ENCODE results near the gene RIPK3. TPM values are rescaled to one million over a fixed set of nuclear protein-coding genes. Genes with fewer than 3 reads are reported as not detected.

RIPK3 gene
- total RNA-seq, 1 experiment from 2014 or later: 0.35 TPM

DNA sequence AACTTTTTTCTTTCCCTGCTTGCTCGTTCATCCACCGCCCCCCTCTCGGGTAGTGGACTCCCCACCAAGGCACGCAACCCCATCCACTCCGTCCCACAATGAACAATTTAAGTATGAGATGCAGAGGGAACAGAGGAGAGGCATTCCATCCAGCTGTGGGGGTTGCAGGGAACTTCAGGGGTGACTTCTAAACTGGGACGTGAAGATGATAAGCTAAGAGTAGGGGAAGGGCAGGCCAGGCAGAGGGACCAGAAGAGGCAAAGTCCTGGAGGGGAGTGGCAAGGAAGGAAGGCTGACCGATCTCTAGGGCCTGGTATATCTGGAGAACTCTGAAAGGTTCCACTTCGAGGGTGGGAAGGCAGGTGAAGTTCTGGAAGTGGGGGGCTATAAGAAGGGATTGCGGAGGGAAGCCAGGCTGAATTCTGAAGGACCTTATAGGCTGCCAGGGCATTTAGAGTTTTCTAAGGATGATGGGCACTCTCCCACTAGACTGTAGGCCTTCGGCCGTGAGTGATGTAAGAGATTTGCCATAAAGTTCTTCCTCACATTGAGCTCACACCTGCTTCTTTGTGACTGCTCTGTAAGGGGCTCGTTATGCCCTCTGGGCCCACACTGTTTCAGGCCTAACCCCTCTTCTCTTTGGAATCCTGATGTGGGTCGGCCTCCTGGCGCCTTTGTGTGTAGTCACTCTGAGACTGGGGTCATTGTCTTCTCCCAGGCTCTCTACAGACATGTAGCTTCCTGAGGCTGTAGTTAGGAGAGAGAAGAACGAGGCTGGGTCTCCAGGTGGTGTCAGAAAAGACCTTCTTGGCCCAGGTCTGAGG lies 40.3 kb upstream of the RIPK3 start:
- no peak overlapping the region for H2BK20ac ChIP-seq (ENCODE audit: low read depth, low read length, poor library complexity, severe bottlenecking)
- no peak overlapping the region for H3K4ac ChIP-seq (ENCODE audit: low read depth, low read length)
- peak overlapping the region; percentile 2; the same call in 1 of the 2 replicates for H3K14ac ChIP-seq (ENCODE audit: insufficient read depth, low read length)
- no peaks in the 10 kb centered on the region for H3K79me2 ChIP-seq (ENCODE audit: insufficient read depth, low read length)
- no peaks in the 10 kb centered on the region for H3K9me3 ChIP-seq (ENCODE audit: control insufficient read depth, low read depth, low read length)
- no peak for DNase-seq
- WGBS (ENCODE audit: extremely low coverage, insufficient read length, low lambda C conversion rate): no CpG with 5 or more reads among the region's 15 CpGs
- Mint-ChIP-seq H3K36me3 (ENCODE audit: insufficient read depth in 1 of 3, low read depth in 3 of 3) (peaks cover 0 to 3% (median 1%) of the 10 kb centered on the region in 3 experiments; a peak in 5 of 7 replicates), H3K9me3 (no peaks in the 10 kb centered on the region), H3K27ac (peak overlapping the region in 2 of 3 experiments; percentile 43 to 50; a peak in 3 of 7 replicates), H3K4me1 (peaks cover 37 to 46% of the 10 kb centered on the region in 2 experiments), H3K27me3 (ENCODE audit: low read depth) (no peaks in the 10 kb centered on the region; the same call in none of the 2 replicates), H3K4me3 (no peak overlapping the region)
- H2BK12ac ChIP-seq (ENCODE audit: insufficient read length, low read depth, low read length): no peak overlapping the region
- no peaks in the 10 kb centered on the region for H3K27me3 ChIP-seq (ENCODE audit: insufficient read depth, low read length)
- H2BK5ac ChIP-seq (ENCODE audit: insufficient read length, low read length): no peak overlapping the region
- no peak overlapping the region for H3K56ac ChIP-seq (ENCODE audit: insufficient read length, low read depth, low read length)
- no peak overlapping the region for H3K23ac ChIP-seq (ENCODE audit: insufficient read length, low read depth, low read length)
- H3K4me2 ChIP-seq (ENCODE audit: insufficient read depth, insufficient read length, low read length): no peak overlapping the region
- no peak overlapping the region for H4K91ac ChIP-seq (ENCODE audit: insufficient read length, low read depth, low read length)
- H4K20me1 ChIP-seq (ENCODE audit: control insufficient read depth, insufficient read depth, insufficient read length): no peaks in the 10 kb centered on the region
- TF ChIP-seq, protein P1, sequence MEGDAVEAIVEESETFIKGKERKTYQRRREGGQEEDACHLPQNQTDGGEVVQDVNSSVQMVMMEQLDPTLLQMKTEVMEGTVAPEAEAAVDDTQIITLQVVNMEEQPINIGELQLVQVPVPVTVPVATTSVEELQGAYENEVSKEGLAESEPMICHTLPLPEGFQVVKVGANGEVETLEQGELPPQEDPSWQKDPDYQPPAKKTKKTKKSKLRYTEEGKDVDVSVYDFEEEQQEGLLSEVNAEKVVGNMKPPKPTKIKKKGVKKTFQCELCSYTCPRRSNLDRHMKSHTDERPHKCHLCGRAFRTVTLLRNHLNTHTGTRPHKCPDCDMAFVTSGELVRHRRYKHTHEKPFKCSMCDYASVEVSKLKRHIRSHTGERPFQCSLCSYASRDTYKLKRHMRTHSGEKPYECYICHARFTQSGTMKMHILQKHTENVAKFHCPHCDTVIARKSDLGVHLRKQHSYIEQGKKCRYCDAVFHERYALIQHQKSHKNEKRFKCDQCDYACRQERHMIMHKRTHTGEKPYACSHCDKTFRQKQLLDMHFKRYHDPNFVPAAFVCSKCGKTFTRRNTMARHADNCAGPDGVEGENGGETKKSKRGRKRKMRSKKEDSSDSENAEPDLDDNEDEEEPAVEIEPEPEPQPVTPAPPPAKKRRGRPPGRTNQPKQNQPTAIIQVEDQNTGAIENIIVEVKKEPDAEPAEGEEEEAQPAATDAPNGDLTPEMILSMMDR (conservative IDR thresholded peaks at IDR 0.05): no peak
- no peaks in the 10 kb centered on the region for H3K23me2 ChIP-seq (ENCODE audit: insufficient read length, low read depth, low read length, poor library complexity, severe bottlenecking)
- H2AFZ ChIP-seq (ENCODE audit: low read length): no peak overlapping the region
- H3K18ac ChIP-seq (ENCODE audit: insufficient read length, low read depth, low read length): no peak overlapping the region
- no peaks in the 10 kb centered on the region for H3K79me1 ChIP-seq (ENCODE audit: insufficient read depth, low read depth, low read length, poor library complexity, severe bottlenecking)
- H3K9ac ChIP-seq (ENCODE audit: extremely low read depth, insufficient read length, low read length): no peak overlapping the region
- H2BK15ac ChIP-seq (ENCODE audit: low read depth, low read length): no peak overlapping the region
- H3K4me1 ChIP-seq (ENCODE audit: insufficient read depth, low read length): peaks cover 3% of the 10 kb centered on the region
- no peak overlapping the region for H2AK5ac ChIP-seq (ENCODE audit: insufficient read length, low read length)
- H3K27ac ChIP-seq (ENCODE audit: insufficient read length, low read depth, low read length): no peak overlapping the region
- no peak overlapping the region for H4K8ac ChIP-seq (replicated peaks; ENCODE audit: insufficient read length, low read depth, low read length)
- no peak overlapping the region for H3T11ph ChIP-seq (ENCODE audit: low read length)
- no peak overlapping the region for H2BK120ac ChIP-seq (ENCODE audit: low read depth, low read length, poor library complexity, severe bottlenecking)
- H4K5ac ChIP-seq (ENCODE audit: insufficient read length, low read depth, low read length): no peak overlapping the region
